GM19372 (cell line): Measurements from ENCODE around the gene POLR2J3.
"Not testable (repeated sequence)": the region's sequence is repeated elsewhere in the genome, so short reads cannot be mapped to it uniquely, and the experiment has no call there.

Experiments
- ATAC-seq: cut with Tn5 transposase; IDR thresholded peaks from one replicate; pipeline ENCODE4 v1.9.1; 2021; ENCODE audit warnings: mild to moderate bottlenecking, low read depth, moderate library complexity; ENCODE audit not compliant: unreplicated experiment

The POLR2J3 gene

DNA sequence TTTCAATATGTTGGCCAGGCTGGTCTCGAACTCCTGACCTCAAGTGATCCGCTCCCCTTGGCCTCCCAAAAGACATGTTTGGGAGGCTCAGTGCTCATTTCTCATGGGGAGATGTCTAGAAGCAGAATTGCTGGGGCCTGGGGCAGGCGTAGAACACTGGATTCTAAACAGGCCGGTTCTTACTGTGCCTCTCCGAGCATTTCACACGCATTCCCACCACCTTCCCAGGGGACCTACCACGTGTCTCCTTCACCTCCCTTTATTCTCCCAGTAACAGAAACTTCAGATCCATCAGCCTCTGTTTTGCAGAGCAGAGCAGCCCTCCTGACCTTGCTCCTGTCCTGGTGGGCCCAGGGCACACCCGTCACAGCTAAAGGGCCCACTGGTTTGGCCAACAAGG, 45.2 kb downstream of the POLR2J3 start:
- not testable (repeated sequence) for ATAC-seq

DNA sequence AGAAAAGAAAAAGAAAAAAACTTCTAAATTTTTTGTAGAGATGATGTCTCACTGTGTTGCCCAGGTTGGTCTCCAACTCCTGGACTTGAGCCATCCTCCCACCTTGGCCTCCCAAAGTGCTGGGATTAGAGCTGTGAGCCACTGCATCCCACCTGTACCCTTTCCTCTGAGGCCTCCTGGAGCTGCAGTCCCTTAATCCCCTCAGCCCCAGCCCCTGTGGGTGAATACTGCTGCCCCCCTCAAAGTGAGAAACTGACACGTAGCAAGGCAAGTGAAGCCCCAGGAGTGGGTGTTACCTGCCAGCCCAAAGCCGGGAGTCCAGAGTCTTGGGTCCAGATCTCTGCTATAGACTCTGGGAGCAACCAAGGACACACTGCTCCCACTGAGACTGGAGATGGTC, 47.6 kb downstream of the POLR2J3 start:
- not testable (repeated sequence) for ATAC-seq

DNA sequence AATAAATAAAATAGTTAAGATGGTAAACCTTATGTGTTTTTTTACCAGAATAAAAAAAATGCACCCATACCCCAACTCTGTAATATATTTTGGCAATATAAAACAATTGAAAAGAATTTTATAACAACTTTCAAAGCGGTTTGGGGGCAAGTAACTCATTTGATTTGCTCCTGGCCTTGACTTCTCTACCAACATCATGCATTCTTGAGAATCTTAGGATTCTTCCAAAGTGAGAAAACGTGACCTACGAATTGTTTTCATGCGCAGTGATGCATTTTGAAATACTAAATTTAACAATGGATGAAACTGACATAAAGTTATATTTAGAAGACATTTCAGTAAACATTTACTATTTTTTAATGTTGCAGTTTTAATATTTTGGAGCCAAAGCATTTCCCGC, 51.6 kb downstream of the POLR2J3 start:
- not testable (repeated sequence) for ATAC-seq

DNA sequence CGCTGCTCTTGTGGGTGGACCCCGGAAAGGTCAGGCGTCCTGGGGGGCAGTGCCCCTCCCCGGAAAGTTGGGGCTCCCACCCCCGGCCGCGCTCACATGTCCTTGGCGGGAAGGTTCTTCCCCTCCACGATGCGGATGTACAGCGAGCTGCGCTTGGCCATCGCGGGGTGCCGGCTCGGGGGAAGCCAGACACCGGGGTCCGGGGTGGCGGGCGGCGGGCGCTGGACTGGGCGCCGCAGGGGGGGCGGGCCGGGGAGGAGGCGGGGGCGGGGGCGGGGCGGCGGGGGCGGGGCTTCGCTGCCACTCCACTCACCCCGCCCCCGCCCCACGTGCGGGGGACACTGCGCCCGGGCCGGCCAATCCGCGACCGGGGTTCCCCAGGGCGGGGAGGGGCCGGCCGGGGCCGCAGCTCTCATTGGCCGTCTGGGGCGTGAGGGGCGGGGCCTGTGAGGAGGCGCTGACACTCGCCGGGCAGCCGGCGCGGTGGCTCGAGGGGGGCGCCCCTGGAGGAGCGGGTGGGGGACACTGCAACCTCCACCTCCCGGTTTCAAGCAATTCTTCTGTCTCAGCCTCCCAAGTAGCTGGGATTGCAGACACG, 54.7 kb downstream of the POLR2J3 start, which contains the start of gene RASA4B:
Gene RASA4B (minus strand): TSS at position 228 of the 598 bp plus-strand sequence. CDS start 67 bp downstream, at position 161.
- peak; percentile 87 for ATAC-seq
